Esophagus squamous epithelium (tissue), 4 donors: ENCODE measurements around the gene IGF1R.

ENCODE experiments used
- CTCF ChIP-seq, 6 experiments: fragments of 450-650 bp in 4 of 6; fragments of 200-600 bp in 2 of 6; sonication (generic) in 2 of 6; IDR thresholded peaks; one replicate each; pipeline ENCODE4 v1.5.1; 2016 to 2019; ENCODE audit warnings: antibody characterized with exemption in 6 of 6, mild to moderate bottlenecking in 4 of 6, moderate library complexity in 4 of 6
- POLR2A ChIP-seq, 4 donors: fragments of 450-650 bp; IDR thresholded peaks; one replicate each; pipeline ENCODE4 v1.6.1; 2017; ENCODE audit warnings: antibody characterized with exemption in 4 of 4, mild to moderate bottlenecking in 4 of 4, moderate library complexity in 3 of 4

- TF ChIP-seq CTCF (IDR thresholded peaks at IDR 0.05) (no peak), POLR2A (IDR thresholded peaks at IDR 0.05) (no peak)
Observed at GRCh38 chr15:98889930-98890695, 241.8 kb downstream of the IGF1R start.
